SK-N-MC (cell line): ENCODE data around the gene ZBTB4.

Experiments
- EZH2 ChIP-seq: fragments of 200-600 bp; sonication (generic); IDR thresholded peaks from one replicate; pipeline ENCODE4 v1.6.1; 2017; ENCODE audit warnings: antibody characterized with exemption
- POLR2AphosphoS5 ChIP-seq: IDR thresholded peaks from 2 replicates; pipeline ENCODE4 v1.6.1; 2012; ENCODE audit warnings: mild to moderate bottlenecking, low read depth, low read length, borderline replicate concordance

DNA sequence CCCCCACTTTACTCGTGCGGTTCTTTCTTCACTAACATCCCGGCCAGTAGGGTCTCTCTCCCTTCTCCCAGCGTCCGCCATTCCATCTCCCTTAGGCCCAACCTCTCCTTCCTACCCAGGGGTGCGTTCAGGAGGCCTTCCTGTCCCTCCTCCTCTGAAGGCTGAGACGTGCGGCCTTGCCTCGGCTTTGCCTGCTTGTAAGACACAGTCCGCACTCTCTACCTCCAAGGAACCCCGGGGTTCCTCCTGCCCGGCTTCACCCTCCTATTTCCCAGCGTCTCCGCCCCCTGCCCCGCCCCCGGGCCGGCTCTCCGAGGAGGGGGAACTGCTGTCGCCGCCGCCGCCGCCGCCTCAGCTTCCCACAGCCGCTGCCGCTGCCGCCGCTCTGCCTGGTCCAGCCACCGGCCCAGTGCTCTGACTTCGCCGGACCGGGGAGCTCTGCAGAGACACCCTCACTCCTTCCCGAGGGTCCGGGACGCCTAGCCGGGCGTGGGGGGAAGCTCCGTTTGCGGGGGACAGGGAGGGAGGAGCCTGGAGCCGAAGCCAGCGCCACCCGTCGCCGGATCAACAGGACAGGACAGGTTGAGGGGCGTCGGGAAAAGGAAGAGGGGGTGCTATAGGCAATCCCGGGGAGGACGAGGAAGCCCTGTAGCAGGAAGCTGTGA lies 41.3 kb downstream of the ZBTB4 start:
- peak; percentile 42; the same call in 1 of the 2 replicates for TF ChIP-seq POLR2AphosphoS5
- TF ChIP-seq EZH2: no peak
